DND-41 (cell line): Measurements from ENCODE around the gene INKA2.

Experiments
- EZH2 ChIP-seq: IDR thresholded peaks from 3 replicates; pipeline ENCODE4 v1.6.1; 2012; ENCODE audit warnings: borderline replicate concordance, low read depth, mild to moderate bottlenecking, moderate library complexity, low read length, inconsistent platforms; ENCODE audit not compliant: severe bottlenecking
- TF ChIP-seq, protein P1 (sequence below): IDR thresholded peaks from 2 replicates; pipeline ENCODE4 v1.5.1; 2012; ENCODE audit warnings: borderline replicate concordance, low read length, moderate library complexity, mild to moderate bottlenecking; ENCODE audit not compliant: poor library complexity, severe bottlenecking; ENCODE audit errors: extremely low read depth

DNA sequence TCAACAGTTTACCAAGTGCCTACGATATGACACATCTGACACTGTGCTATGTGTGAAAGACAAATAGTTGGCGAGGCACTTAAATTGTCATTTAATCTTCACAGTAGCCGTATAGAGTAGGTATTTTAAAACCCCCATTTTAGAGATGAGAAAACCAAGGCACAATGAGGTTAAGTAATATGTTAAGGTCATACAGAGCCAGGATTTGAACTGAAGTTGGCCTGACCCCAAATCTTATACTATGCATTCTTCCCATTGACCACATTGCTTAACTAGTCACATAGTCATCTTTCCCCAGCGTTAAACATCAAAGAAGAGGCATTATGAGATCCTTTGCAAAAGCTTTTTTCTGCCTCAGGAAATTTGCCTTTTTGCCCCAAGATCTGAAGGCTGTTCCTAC is 3.9 kb downstream of the INKA2 start:
- TF ChIP-seq, protein P1, sequence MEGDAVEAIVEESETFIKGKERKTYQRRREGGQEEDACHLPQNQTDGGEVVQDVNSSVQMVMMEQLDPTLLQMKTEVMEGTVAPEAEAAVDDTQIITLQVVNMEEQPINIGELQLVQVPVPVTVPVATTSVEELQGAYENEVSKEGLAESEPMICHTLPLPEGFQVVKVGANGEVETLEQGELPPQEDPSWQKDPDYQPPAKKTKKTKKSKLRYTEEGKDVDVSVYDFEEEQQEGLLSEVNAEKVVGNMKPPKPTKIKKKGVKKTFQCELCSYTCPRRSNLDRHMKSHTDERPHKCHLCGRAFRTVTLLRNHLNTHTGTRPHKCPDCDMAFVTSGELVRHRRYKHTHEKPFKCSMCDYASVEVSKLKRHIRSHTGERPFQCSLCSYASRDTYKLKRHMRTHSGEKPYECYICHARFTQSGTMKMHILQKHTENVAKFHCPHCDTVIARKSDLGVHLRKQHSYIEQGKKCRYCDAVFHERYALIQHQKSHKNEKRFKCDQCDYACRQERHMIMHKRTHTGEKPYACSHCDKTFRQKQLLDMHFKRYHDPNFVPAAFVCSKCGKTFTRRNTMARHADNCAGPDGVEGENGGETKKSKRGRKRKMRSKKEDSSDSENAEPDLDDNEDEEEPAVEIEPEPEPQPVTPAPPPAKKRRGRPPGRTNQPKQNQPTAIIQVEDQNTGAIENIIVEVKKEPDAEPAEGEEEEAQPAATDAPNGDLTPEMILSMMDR, result no peak
- no peak for TF ChIP-seq EZH2
